ENCODE measurements around the gene GABRR1.

Gene GABRR1

DNA sequence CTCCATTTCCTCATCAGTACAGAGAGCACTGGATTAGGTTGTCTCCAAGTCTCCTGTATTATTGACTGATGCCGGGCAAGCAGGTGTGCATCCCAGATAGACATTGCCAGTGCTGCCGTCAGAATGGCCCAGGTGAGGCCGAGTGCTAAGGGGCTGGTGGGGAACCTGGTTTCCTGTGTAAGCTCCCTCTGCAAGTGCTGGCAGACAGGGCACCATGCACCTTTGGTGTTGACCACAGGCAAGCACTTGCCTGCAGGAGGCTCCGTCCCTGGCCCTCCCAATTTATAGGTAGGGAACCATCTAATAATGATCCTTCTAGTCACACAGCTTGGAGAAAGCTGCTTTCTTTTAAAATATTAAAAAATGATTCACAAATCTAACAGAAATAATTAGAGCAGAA lies 747 bp downstream of the GABRR1 start:
- no peak for DNase-seq (ENCODE audit: low read depth in 1 of 2, low spot score in 1 of 2)

DNA sequence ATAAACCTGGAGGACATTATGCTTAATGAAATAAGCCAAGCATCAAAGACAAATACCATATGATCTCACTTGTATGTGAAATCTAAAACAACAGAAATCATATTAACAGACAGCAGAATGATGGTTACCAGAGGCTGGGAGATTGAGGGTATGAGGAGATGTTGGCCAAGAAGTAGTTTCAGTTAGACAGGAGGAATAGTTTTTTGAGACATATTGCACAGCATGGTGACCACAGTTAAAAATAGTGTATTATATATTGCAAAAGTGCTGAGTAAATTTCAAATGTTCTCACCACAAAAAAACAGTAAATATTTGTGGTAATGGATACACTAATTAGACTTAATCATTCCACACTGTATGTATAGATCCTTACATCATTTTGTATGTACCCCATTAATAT lies 1.8 kb downstream of the GABRR1 start:
- no peak for DNase-seq (ENCODE audit: low read depth in 1 of 2, low spot score in 1 of 2)

DNA sequence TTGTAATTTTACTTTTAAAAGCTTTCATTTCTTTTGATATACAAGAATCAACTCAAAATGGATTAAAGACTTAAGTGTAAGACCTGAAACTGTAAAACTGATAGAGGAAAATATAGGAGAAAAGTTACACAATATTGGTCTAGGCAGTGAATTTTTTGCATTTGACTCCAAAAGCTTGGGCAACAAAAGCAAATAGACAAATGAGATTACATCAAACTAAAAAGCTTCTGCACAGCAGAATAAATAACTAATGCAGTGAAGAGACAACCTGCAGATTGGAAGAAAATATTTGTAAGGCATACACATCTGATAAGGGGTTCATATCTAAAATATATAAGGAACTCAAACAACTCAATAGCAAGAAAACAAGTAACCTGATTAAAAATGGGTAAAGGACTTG lies 3.0 kb downstream of the GABRR1 start:
- no peak for DNase-seq (ENCODE audit: low read depth in 1 of 2, low spot score in 1 of 2)

DNA sequence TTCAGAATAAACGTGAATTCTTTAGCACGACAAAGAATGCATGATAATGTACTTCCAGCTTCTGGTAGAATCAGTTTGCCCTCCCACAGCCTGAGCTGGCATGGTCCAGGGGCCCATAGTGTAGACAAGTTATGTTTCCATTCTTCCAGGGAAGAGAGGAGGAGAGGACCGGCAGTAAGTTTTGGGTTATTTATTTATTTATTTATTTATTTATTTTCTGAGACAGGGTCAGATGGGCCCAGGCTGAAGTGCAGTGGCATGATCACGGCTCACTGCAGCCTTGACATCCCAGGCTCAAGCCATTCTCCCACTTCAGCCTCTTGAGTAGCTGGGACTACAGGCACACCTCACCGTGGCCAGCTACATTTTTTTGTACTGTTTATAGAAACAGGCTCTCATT lies 4.7 kb downstream of the GABRR1 start:
- no peak for DNase-seq (ENCODE audit: low read depth in 1 of 2, low spot score in 1 of 2)

DNA sequence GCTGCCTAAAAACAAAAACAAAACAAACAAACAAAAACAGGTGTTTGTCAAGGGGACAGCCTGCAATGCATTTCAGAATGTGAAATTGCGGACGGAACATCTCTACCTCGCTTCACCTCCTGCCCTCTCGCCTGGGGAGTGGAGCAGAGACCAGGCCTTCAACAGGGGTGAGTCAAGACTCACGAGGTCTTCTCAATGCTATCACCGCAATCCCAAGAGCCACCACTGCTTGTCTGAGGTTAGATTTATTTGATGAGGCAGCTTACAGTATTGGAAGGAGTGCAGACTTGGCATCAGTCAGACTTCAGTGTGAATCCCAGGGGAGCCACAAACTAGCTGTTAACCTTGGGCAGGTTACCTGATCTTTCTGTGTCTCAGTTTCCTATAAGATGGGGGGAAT lies 7.7 kb downstream of the GABRR1 start:
- no peak for DNase-seq (ENCODE audit: low read depth in 1 of 2, low spot score in 1 of 2)

DNA sequence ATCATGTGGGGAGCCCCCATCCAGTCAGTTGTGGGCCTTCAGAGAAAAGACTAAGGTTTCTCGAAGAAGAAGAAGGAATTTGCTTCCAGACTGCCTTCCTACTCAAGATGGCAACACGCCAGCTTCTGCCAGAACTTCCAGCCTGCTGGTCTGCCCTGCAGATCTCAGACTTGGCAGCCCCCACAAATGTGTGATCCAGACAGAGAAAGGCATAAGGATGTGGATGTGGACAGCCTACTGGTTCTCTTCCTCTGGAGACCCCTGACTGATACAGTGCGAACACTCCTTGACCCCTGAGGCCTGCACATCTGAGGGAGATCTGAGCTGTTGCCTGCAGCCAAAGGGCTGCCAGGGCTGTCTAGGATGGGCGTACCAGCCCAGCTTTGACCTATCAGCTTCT lies 8.6 kb downstream of the GABRR1 start:
- no peak for DNase-seq (ENCODE audit: low read depth in 1 of 2, low spot score in 1 of 2)

DNA sequence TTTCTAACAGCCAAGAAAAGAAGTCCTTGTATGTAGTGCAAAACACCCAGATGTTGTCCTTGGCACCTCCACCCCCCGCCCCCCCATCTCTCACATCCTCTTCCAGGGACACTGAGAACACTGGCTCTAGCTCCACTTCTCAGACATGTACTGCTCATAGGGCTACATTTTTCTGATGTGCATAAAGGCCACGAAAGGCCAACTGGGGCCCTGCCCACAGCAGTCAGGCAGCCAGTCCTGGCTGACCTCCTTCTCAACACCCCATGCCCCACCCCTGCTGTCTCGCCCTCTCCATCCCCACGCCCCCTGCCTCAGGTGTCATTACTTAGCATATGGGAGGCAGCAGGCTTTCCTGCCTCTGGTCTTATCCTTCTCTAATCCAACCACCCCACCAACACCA lies 11.3 kb downstream of the GABRR1 start:
- no peak for DNase-seq (ENCODE audit: low read depth in 1 of 2, low spot score in 1 of 2)

DNA sequence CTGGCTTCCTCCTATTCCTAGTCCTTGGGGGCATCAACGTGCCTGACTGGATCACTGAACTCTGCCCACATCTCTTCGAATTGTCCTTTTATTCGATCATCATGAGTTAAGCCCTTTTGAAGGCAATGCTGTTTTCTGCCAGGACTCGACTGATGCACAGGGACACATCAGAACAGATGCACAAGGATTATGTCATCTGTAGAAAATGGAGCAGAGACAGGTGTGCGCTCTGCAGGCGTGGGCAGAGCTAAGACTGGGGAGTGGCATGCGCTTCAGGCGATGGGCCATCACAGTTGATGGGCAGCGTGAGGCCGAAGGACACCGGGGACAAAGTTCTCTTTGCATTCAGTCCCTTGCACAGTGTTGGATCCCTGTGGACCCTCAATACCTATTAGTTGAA lies 13.1 kb downstream of the GABRR1 start:
- no peak for DNase-seq (ENCODE audit: low read depth in 1 of 2, low spot score in 1 of 2)

DNA sequence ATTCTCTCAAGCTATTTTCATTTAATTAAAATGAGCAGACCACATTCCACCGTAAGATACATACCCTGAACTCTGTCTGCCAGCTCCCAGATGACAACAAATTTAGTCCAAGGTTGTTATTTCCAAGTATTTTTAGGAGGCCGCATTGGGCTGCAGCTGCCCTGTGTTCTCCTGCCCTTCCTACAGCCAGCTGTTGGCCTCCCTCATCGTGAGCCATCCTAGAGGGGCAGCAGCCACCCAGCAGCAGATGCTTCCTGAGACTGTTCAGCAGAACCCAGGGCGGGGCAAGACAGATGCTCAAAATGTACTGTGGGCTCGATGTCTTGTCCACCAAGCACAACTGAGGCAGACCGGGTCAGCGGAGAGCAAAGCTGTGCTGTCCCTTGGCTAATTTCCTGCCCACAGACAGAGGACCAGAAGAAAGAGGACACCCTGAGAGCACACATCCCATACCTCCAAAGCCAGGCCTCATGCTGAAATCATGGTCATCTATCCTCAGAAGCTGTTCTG lies 16.4 kb downstream of the GABRR1 start:
- DNase-seq (ENCODE audit: low read depth in 1 of 2, low spot score in 1 of 2): no peak

DNA sequence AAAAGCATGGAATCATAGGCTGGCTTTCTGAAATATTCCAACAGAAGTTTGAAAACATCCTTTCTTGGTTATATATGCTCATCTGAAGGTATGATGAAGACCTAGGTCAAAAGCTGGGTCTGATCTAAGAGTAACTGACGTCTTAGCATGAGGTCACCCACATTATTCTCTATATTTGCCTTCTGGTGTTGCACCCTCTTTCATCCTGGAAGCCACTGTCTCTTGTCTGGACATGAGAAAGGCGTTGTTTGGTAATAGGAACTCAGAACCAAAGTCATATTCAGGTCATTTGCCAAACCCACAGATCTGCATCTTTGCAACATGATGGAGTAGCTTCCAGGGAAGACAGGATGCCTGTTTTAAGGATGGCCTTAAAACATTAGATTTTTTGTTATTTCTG lies 17.6 kb downstream of the GABRR1 start:
- no peak for DNase-seq (ENCODE audit: low read depth in 1 of 2, low spot score in 1 of 2)

DNA sequence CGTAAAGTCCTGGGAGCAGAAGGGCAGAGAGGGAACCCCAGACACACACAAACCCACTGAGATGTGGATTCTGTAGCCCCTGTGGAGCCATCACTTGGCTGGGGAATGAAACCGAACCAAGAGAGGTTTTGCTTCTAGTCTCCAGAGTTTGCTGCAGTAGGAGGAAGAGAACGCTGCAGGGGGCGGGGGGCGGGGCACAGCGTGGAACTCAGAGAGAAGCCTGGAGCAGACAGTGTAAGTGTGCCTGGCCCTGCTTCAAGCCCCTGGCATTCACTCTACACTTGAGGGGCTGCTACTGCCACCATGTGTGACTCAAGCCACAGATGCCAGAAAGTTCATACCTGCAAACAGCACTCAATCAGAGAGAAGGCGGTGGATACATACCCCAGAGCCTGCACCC lies 18.9 kb downstream of the GABRR1 start:
- DNase-seq (ENCODE audit: low read depth in 1 of 2, low spot score in 1 of 2): no peak

DNA sequence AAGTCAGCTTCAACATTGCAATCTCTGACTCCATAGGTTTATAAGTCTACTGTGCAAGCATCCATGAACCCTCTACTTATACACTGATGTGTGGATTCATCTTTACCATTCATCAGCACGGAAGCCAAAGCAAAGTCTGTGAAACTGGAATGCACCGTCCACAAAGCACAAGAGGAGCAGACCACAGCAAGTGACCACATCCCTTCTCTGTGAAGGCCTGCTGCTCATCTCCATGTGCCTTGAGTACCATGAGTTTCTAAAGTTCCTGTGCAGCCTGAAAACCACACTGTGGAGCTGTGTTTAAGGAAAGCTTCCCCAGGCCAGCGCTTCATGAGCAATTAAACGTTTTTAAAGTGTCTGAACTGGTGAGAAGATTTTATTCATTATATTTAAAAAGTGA lies 20.0 kb downstream of the GABRR1 start:
- no peak for DNase-seq (ENCODE audit: low read depth in 1 of 2, low spot score in 1 of 2)

DNA sequence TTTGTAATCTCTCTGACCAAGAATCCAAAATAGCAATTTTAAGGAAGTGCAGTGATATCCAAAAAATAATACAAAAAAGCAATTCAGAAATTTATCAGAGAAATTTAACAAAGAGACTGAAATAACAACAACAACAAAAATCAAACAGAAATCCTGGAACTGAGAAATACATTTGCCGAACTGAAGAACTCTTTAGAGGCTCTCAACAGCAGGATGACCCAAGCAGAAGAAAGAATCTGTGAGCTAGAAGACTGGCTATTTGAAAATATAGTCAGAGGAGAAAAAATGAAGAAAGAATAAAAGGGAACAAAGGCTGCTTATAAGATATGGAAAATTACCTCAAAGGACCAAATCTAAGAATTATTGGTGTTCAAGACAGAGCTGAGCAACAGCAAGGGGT lies 22.6 kb downstream of the GABRR1 start:
- no peak for DNase-seq (ENCODE audit: low read depth in 1 of 2, low spot score in 1 of 2)

DNA sequence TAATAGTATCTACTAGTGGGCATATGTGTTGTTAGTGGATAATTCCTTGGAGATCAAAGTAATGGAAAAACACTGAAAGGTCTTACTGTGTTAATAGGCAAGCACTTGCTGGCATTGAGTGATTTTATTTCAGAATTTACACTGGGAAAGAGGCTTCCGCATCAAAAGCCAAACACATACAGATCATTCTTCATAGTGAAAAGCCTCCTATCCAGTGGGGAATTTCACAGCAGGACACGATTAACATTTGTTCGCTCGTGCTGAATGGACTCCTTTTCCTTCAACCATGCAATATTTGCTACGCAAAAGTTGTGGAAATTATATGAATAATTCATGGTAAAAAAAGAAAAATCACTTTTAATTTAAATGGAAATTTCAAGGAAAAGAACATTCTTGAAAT lies 26.4 kb downstream of the GABRR1 start:
- DNase-seq (ENCODE audit: low read depth in 1 of 2, low spot score in 1 of 2): no peak

DNA sequence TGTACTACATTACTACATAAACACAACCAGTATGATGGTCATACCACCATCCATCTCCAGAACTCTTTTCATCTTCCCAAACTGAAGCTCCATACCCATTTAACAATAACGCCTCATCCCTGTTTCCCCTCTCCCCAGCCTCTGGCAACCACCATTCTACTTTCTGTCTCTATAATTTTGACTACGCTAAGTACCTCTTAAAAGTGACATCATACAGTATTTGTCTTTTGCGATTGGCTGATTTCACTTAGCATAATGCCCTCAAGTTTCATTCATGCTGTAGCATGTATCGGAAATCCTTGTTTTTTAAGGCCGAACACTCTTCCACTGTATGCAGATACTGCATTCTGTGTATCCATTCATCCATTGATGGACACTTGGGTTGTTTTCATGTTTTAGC lies 29.7 kb downstream of the GABRR1 start:
- DNase-seq (ENCODE audit: low read depth in 1 of 2, low spot score in 1 of 2): no peak

DNA sequence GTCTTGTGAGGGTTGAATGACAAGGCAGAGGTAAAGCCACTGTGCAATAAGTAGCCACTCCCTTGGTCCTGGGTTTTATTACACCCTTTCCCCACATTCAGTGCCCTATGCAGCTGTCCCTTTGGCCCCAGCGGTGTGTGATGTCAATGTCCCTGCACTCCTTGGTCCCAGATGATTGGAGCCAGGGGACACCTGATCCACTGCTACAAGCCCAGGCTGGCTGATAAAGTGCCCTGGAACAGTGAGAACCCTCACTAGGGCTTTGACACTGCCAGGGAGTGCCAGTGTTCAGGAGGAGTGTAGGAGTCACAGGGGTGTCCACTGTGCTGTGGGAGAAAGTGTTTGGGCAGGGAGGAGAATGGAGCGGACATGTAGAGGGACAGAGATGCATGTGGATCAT lies 30.4 kb downstream of the GABRR1 start:
- no peak for DNase-seq (ENCODE audit: low read depth in 1 of 2, low spot score in 1 of 2)

DNA sequence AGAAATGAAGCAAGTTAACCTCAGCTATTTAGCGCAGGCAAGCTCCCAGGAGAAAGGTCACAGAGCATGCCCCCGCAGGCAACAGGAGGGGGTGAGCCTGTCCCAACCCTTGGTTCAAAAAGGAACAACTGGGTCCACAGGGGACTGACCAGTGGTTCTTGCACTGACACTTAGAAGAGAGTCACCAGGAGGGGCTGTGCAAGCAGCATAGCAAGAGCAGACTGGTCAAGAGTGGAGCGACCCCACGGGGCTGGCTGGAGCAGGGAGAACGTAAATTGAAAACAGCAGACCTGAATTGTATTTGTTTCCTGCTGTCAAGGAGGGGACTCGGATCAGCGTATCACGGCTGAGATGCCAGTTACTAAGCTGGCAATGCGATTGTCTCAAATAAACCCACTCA lies 32.8 kb downstream of the GABRR1 start:
- no peak for DNase-seq (ENCODE audit: low read depth in 1 of 2, low spot score in 1 of 2)

DNA sequence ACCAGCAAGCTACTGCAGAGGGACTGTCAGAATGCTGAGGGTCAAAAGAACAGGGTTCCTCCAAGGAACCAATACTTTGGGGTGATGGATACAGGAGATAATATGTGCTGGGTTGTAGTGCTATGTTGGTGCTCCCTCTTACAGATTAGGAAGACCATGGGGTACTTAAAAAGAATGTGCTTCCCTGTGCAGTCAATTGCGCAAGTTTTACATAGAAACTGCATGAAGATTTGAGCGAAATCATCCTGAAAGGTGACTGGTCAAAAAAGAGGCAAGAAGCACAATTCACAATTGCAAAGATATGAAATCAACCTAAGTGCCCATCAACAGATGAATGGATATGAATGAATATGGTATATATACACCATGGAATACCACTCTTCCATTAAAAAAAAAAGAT lies 33.9 kb downstream of the GABRR1 start:
- no peak for DNase-seq (ENCODE audit: low read depth in 1 of 2, low spot score in 1 of 2)

DNA sequence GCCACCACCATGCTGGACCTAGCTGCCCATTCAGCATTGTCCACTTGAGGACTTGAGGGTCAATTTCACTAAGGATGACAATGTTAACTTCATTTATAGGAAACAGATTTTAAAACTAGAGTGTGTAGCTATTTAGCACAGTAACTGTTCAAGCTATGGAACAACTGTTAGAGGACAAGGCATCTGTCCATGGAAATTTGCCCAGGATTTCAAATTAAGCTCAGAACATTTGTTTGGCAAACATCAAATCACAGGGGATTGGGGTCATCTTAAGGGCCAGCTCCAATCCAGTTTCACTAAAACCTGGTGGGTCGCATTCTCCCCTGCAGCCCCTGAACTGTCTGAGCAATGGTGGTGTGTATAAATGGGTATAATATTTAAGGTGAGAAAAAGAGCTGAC lies 36.2 kb downstream of the GABRR1 start:
- DNase-seq (ENCODE audit: low read depth in 1 of 2, low spot score in 1 of 2): no peak

DNA sequence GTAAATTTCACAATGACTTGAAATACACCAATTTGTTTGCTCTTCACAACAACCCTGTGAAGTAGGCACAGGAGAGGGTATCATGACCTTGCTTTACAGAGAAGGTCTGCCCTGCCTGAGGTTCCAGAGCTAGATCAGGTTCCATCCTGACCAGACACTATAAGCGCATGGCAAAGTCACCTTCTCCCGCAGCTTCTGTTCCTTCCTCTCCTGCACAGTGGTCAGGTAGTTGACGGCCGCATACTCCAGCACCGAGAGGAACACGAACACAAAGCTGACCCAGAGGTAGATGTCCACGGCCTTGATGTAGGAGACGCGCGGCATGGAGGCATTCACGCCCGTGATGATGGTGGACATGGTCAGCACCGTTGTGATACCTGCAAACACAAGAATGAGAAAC lies 37.0 kb downstream of the GABRR1 start:
- DNase-seq (ENCODE audit: low read depth in 1 of 2, low spot score in 1 of 2): no peak

DNA sequence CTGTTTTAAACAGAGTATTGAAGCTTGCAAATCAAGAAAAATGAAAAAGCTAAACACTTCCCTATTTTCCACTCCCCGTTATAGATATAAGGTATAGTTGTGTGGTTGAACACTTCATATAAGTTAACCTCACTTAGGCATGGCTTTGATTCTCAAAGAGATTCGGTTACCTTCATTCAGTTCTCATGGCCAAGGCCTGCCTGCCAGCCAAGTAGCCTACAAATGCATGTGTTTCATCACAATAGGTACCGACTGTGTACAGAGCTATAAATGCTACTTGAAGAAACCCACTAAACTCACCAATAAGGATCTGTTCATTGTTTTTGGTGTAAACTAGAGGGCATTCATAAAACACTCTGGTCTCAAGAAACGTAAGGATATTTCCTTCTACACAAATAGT lies 43.5 kb downstream of the GABRR1 start:
- no peak for DNase-seq (ENCODE audit: low read depth in 1 of 2, low spot score in 1 of 2)

DNA sequence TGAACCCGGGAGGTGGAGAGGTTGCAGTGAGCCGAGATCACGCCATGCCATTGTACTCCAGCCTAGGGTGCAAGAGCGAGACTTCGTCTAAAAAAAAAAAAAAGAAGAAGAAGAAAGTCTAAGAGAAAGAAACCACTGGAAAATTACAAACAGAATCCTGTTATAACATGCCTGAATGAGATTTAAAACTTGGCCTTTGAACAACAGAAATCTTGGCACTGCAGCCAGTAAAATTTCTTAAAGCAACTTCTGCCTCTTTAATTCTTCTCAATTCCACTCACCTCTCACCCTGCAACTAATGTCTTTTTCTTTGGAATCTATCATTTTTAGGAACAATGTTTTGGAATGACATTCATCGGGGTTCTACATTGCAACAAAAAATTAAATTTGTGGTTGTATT lies 45.0 kb downstream of the GABRR1 start:
- DNase-seq (ENCODE audit: low read depth in 1 of 2, low spot score in 1 of 2): no peak

DNA sequence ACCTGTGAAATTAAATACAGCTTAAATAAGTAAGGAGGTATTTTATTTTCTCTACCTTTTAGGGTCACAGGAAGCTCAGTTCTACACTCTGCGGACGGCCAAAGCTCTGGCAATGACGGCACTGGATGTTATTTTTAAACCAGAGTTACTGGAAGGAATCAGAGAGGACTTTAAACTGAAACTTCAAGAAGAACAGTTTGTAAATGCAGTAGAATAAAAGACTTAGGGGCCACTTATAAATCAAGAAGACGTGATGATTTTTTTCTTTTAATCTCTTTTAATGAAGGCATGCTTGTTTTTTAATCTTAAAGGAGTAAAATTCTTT lies 55.1 kb downstream of the GABRR1 start:
- no peak for DNase-seq (ENCODE audit: low read depth in 1 of 2, low spot score in 1 of 2)

DNA sequence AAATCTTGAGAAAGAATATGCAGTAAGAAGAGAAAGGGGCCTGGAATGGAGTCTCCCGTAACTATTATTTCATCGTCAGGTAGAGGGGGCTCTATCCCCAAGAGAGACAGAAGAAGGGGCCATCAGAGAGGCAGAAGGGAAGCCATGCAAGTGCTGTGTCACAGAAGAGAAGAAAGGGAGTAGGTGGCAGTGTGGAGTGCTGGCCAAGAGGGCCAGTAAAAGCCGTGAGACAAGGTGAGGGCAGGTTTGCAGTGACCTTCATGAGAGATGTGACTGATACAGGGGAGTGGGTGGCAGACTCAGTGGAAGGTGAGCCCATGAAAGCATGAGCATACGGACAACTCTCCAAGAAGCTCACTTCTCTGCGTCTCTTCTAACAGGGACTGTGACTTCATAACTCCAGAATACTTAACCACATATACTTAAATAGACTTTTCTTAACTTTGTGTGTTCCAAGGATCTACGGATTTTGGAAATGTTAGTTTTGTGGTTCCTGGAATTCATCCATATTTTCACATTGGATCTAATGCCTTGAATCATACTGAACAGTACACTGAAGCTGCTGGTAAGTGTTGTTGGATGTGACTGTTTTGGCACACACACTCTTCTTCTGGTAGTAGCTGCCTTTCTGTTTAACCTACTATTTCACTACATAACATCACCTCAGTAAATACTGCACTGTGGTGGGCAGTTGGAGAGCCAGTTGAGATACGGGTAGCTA lies 55.7 kb downstream of the GABRR1 start:
- no peak for DNase-seq (ENCODE audit: low read depth in 1 of 2, low spot score in 1 of 2)
